ENCODE measurements around the gene NTM.

DNA sequence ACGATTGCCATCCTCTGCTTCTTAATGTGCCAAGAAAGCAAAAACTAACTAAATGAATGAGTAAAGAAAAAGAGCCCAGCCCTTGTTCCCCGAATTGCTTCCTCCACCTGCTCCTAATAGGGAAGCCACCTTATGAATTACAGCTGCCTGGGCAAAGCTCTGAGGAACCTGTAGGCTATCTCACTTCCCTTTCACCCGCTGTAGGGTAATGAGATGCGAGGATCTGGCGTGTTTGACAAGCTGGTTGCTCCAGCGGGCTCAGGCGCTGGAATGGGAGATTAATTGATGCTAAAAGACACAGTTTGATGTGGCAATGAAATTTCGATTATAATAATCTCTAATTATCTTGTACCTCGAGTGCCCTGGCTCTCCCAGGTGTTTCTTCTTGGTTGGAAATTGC is 256.4 kb downstream of the NTM start:
- TF ChIP-seq, protein P1, sequence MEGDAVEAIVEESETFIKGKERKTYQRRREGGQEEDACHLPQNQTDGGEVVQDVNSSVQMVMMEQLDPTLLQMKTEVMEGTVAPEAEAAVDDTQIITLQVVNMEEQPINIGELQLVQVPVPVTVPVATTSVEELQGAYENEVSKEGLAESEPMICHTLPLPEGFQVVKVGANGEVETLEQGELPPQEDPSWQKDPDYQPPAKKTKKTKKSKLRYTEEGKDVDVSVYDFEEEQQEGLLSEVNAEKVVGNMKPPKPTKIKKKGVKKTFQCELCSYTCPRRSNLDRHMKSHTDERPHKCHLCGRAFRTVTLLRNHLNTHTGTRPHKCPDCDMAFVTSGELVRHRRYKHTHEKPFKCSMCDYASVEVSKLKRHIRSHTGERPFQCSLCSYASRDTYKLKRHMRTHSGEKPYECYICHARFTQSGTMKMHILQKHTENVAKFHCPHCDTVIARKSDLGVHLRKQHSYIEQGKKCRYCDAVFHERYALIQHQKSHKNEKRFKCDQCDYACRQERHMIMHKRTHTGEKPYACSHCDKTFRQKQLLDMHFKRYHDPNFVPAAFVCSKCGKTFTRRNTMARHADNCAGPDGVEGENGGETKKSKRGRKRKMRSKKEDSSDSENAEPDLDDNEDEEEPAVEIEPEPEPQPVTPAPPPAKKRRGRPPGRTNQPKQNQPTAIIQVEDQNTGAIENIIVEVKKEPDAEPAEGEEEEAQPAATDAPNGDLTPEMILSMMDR (IDR thresholded peaks at IDR 0.05) = no peak
- TF ChIP-seq POLR2A (IDR thresholded peaks at IDR 0.05) (no peak), POLR2AphosphoS5 (IDR thresholded peaks at IDR 0.05) (no peak), EP300 (IDR thresholded peaks at IDR 0.05) (no peak)
